HEK293 (cell line): ENCODE data around the gene GATA1.

ENCODE experiments used
- CTCF ChIA-PET: fragments of 350-600 bp; formaldehyde crosslinking; extraction: SDS; loops from one replicate; lab custom pipeline; 2021; ENCODE audit warnings: antibody characterized with exemption; lab: Yijun Ruan, JAX
- POLR2A ChIA-PET: fragments of 300-600 bp; formaldehyde crosslinking; extraction: SDS; loops from one replicate; lab custom pipeline; 2020; ENCODE audit warnings: antibody characterized with exemption, inconsistent platforms; lab: Yijun Ruan, JAX
- H3K27ac ChIP-seq: fragments of 200-500 bp; sonication (Bioruptor generic); 2 replicates; pipeline ENCODE4 v1.5.1; 2014; ENCODE audit warnings: low read depth, low read length, control low read depth, inconsistent platforms; ENCODE audit errors: extremely low read depth
- H3K36me3 ChIP-seq, 2 experiments: fragments of 200-500 bp in 1 of 2; sonication (Bioruptor generic) in 1 of 2; 1 replicate in 1 of 2; 2 replicates in 1 of 2; pipeline ENCODE4 v1.5.1; 2014 to 2017; ENCODE audit warnings: inconsistent platforms in 2 of 2, low read length in 2 of 2; ENCODE audit not compliant: control insufficient read depth in 2 of 2, insufficient read depth in 1 of 2
- H3K4me1 ChIP-seq: fragments of 200-500 bp; sonication (Bioruptor generic); 2 replicates; pipeline ENCODE4 v1.5.1; 2014; ENCODE audit warnings: mild to moderate bottlenecking, low read length, inconsistent platforms; ENCODE audit not compliant: control insufficient read depth, insufficient read depth
- H3K4me3 ChIP-seq: 2 replicates; pipeline ENCODE4 v1.5.1; 2011; ENCODE audit warnings: low read depth, mild to moderate bottlenecking, control low read depth, low read length, moderate library complexity
- H3K9me3 ChIP-seq: fragments of 200-500 bp; sonication (Bioruptor generic); 2 replicates; pipeline ENCODE4 v1.5.1; 2014; ENCODE audit warnings: low read depth, low read length, inconsistent platforms; ENCODE audit not compliant: control insufficient read depth, insufficient read depth
- BCL11B ChIP-seq: fragments of 450-650 bp; formaldehyde crosslinking; IDR thresholded peaks from 2 replicates; pipeline ENCODE4 v1.5.1; 2016; ENCODE audit warnings: low read depth, missing biosample characterization, missing genetic modification characterization
- EGR2 ChIP-seq: fragments of 450-650 bp; formaldehyde crosslinking; IDR thresholded peaks from 2 replicates; pipeline ENCODE4 v1.5.1; 2016; ENCODE audit warnings: low read depth, missing biosample characterization, missing genetic modification characterization
- ELK4 ChIP-seq: IDR thresholded peaks from 2 replicates; pipeline ENCODE4 v1.6.1; 2011; ENCODE audit warnings: mild to moderate bottlenecking, low read depth, low read length, borderline replicate concordance
- SCRT1 ChIP-seq: fragments of 450-650 bp; formaldehyde crosslinking; IDR thresholded peaks from 2 replicates; pipeline ENCODE4 v1.5.1; 2016; ENCODE audit warnings: missing biosample characterization, missing genetic modification characterization, borderline replicate concordance
- TCF7L2 ChIP-seq: IDR thresholded peaks from 2 replicates; pipeline ENCODE4 v1.6.1; 2011; ENCODE audit warnings: low read depth, mild to moderate bottlenecking, inconsistent platforms, low read length, moderate library complexity, borderline replicate concordance
- ZBTB20 ChIP-seq: fragments of 450-650 bp; formaldehyde crosslinking; IDR thresholded peaks from 2 replicates; pipeline ENCODE4 v1.5.1; 2016; ENCODE audit warnings: missing biosample characterization, missing genetic modification characterization
- ZBTB6 ChIP-seq: fragments of 450-650 bp; formaldehyde crosslinking; IDR thresholded peaks from 2 replicates; pipeline ENCODE4 v1.5.1; 2017; ENCODE audit warnings: missing biosample characterization, missing genetic modification characterization
- ZBTB8A ChIP-seq: fragments of 450-650 bp; formaldehyde crosslinking; IDR thresholded peaks from 2 replicates; pipeline ENCODE4 v1.5.1; 2016; ENCODE audit warnings: missing biosample characterization, missing genetic modification characterization
- ZFHX2 ChIP-seq: fragments of 450-650 bp; formaldehyde crosslinking; conservative IDR thresholded peaks from 2 replicates; pipeline ENCODE4 v1.5.1; 2016; ENCODE audit warnings: missing biosample characterization, missing genetic modification characterization
- ZFP41 ChIP-seq: fragments of 450-650 bp; formaldehyde crosslinking; IDR thresholded peaks from 2 replicates; pipeline ENCODE4 v1.5.1; 2016; ENCODE audit warnings: missing biosample characterization, missing genetic modification characterization, borderline replicate concordance
- ZIC2 ChIP-seq: fragments of 450-650 bp; formaldehyde crosslinking; IDR thresholded peaks from 2 replicates; pipeline ENCODE4 v1.5.1; 2016; ENCODE audit warnings: missing biosample characterization, missing genetic modification characterization
- ZNF132 ChIP-seq: fragments of 450-650 bp; formaldehyde crosslinking; IDR thresholded peaks from 2 replicates; pipeline ENCODE4 v1.5.1; 2017; ENCODE audit warnings: missing biosample characterization, missing genetic modification characterization, borderline replicate concordance
- ZNF16 ChIP-seq: fragments of 450-650 bp; formaldehyde crosslinking; IDR thresholded peaks from 2 replicates; pipeline ENCODE4 v1.5.1; 2016; ENCODE audit warnings: low read depth, missing biosample characterization, missing genetic modification characterization
- ZNF335 ChIP-seq: fragments of 450-650 bp; formaldehyde crosslinking; conservative IDR thresholded peaks from 2 replicates; pipeline ENCODE4 v1.5.1; 2016; ENCODE audit warnings: missing biosample characterization, missing genetic modification characterization
- ZNF416 ChIP-seq: fragments of 450-650 bp; formaldehyde crosslinking; IDR thresholded peaks from 2 replicates; pipeline ENCODE4 v1.5.1; 2016; ENCODE audit warnings: missing biosample characterization, missing genetic modification characterization
- ZNF48 ChIP-seq: fragments of 450-650 bp; formaldehyde crosslinking; IDR thresholded peaks from 2 replicates; pipeline ENCODE4 v1.5.1; 2016; ENCODE audit warnings: missing biosample characterization, missing genetic modification characterization
- ZNF510 ChIP-seq: fragments of 450-650 bp; formaldehyde crosslinking; IDR thresholded peaks from 2 replicates; pipeline ENCODE4 v1.5.1; 2018; ENCODE audit warnings: mild to moderate bottlenecking, missing genetic modification characterization, missing biosample characterization; ENCODE audit not compliant: insufficient replicate concordance
- ZNF544 ChIP-seq: fragments of 450-650 bp; formaldehyde crosslinking; IDR thresholded peaks from 2 replicates; pipeline ENCODE4 v1.5.0; 2017; ENCODE audit warnings: missing biosample characterization, missing genetic modification characterization
- ZNF549 ChIP-seq: fragments of 450-650 bp; IDR thresholded peaks from 2 replicates; pipeline ENCODE4 v1.5.1; 2018; ENCODE audit warnings: missing biosample characterization, missing genetic modification characterization, mild to moderate bottlenecking, inconsistent platforms, moderate library complexity
- ZNF555 ChIP-seq: fragments of 450-650 bp; formaldehyde crosslinking; conservative IDR thresholded peaks from 2 replicates; pipeline ENCODE4 v1.5.1; 2017; ENCODE audit warnings: missing biosample characterization, mild to moderate bottlenecking, missing genetic modification characterization, inconsistent platforms
- ZNF610 ChIP-seq: fragments of 450-650 bp; formaldehyde crosslinking; IDR thresholded peaks from 2 replicates; pipeline ENCODE4 v1.5.1; 2016; ENCODE audit warnings: missing biosample characterization, missing genetic modification characterization, borderline replicate concordance
- ZNF624 ChIP-seq: fragments of 450-650 bp; formaldehyde crosslinking; IDR thresholded peaks from 2 replicates; pipeline ENCODE4 v1.5.1; 2017; ENCODE audit warnings: missing biosample characterization, missing genetic modification characterization
- ZNF629 ChIP-seq: fragments of 450-650 bp; formaldehyde crosslinking; IDR thresholded peaks from 2 replicates; pipeline ENCODE4 v1.5.1; 2017; ENCODE audit warnings: missing biosample characterization, missing genetic modification characterization

Gene GATA1

GRCh38 chrX:48798318-48798717, 11.9 kb downstream of the GATA1 start:
- CTCF ChIA-PET = no interaction called here
- POLR2A ChIA-PET = interaction anchor here (0.6 to 1.2 kb wide), 2 partner anchors 22 to 99 kb away, joined by 3 to 4 read pairs; partner anchors contain the start of genes PQBP1 and TIMM17B

GRCh38 chrX:48800574-48801279, 14.3 kb downstream of the GATA1 start:
- CTCF ChIA-PET = interaction anchor here (0.9 kb wide), 1 partner anchor 138 kb away, joined by 5 read pairs; no protein-coding TSS in a partner anchor
- Histone ChIP-seq H3K4me3 (peak overlapping the region; percentile 80), H3K9me3 (no peaks in the 10 kb centered on the region), H3K4me1 (peaks cover 4% of the 10 kb centered on the region; the same call in 1 of the 2 replicates), H3K27ac (peak overlapping the region; percentile 85), H3K36me3 (peaks cover 10 to 26% of the 10 kb centered on the region in 2 experiments; a peak in 2 of 3 replicates)
- POLR2A ChIA-PET = interaction anchor here (0.8 to 1.8 kb wide), 9 partner anchors 12 to 468 kb away, joined by 3 to 16 read pairs (median 5); partner anchors contain the start of genes EBP, PQBP1, SLC35A2 and TIMM17B
- TF ChIP-seq TCF7L2 (no peak), ZNF624 (tag by site-specific recombination) (no peak), ZNF555 (tag by site-specific recombination) (no peak), ZNF16 (tag by site-specific recombination) (no peak), BCL11B (tag by site-specific recombination) (peak; percentile 47; the same call in 1 of the 2 replicates), ZNF132 (no peak), ELK4 (no peak), ZBTB8A (tag by site-specific recombination) (no peak), ZNF629 (no peak), ZFHX2 (tag by site-specific recombination) (peak; percentile 91), EGR2 (tag by site-specific recombination) (peak; percentile 98), ZNF48 (no peak), ZNF544 (tag by site-specific recombination) (no peak), ZNF510 (tag by site-specific recombination) (no peak), ZNF335 (tag by site-specific recombination) (peak; percentile 96), ZBTB6 (no peak), ZNF549 (tag by site-specific recombination) (no peak), SCRT1 (tag by site-specific recombination) (no peak), ZIC2 (peak; percentile 67)

More at GRCh38 chrX:48798318-48798717, 11.9 kb downstream of the GATA1 start:
- peaks cover 0 to 4% of the 10 kb centered on the region in 2 experiments; a peak in 1 of 3 replicates for H3K36me3 ChIP-seq
- no peak overlapping the region for H3K27ac ChIP-seq
- no peak for TF ChIP-seq ZNF16 (tag by site-specific recombination)
- no peak for TF ChIP-seq ZNF416 (tag by site-specific recombination)
- TF ChIP-seq ZBTB20 (tag by site-specific recombination) = 0 out of 2 replicates have a peak, but pooled peaks have one; percentile 15
- no peak for TF ChIP-seq ZFP41 (tag by site-specific recombination)
- TF ChIP-seq ZNF610 (tag by site-specific recombination) = no peak
- no peaks in the 10 kb centered on the region for H3K9me3 ChIP-seq
- H3K4me3 ChIP-seq = no peak overlapping the region
- H3K4me1 ChIP-seq = peaks cover 4% of the 10 kb centered on the region; the same call in 1 of the 2 replicates
